Occipital lobe (tissue), 2 donors: ENCODE measurements around the gene ZNF217. TPM values are rescaled to one million over a fixed set of nuclear protein-coding genes. Genes with fewer than 3 reads are reported as not detected.
"Not testable (repeated sequence)": the region's sequence is repeated elsewhere in the genome, so short reads cannot be mapped to it uniquely, and the experiment has no call there.

Source experiments
- DNase-seq: peaks from one replicate; lab custom pipeline; 2025; lab: John Stamatoyannopoulos, UW
- total RNA-seq: library from RNA; depleted of rRNA; stranded (reverse); fragments of >200 nt; gene quantifications from one replicate; pipeline ENCODE4 v1.2.3, GENCODE V29; 2014

ZNF217 gene
- total RNA-seq, 1 donor from 2014 or later = 7.3 TPM

- not testable (repeated sequence) for DNase-seq
Observed at GRCh38 chr20:53584550-53584913, 9.1 kb downstream of the ZNF217 start.

- not testable (repeated sequence) for DNase-seq
Observed at GRCh38 chr20:53583660-53584549, 9.7 kb downstream of the ZNF217 start.

DNA sequence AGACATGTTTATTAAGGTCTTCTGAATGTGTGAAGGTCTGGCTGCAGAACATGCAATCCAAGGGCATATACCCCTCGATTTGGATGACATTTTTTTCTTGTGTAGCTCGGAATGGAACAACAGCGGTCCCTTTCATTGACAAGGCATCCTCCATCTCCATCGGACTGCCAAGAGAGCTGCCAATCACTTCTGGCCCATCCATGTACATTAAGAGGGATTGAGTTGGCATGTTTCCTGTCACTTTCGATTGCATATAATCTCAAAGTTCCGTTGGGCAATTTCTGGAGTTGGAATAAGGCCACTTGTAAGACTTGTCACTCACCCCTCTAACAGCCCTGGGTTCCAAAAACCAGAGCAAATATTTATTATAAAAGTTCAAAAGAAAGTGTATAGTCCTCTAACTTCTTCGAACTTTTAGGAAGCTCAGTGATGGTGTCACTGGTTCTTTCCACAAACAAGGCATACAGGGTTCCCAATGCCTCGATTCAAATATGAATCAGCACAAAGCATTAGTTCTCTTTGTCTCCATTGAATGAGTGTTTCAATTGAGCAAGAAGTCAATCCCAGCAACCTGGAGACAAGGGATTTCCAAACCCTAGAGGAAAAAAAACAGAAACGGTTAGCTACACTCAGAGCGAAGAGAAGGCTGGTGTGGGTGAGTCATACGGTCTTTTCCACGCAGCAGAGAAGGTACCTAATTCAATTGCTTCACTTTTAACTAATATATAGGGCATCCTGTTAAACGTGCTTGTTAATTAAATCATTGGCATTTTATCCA, 10.9 kb downstream of the ZNF217 start:
- no peak for DNase-seq

- DNase-seq = no peak
Observed at GRCh38 chr20:53582251-53582570, 11.4 kb downstream of the ZNF217 start.

DNA sequence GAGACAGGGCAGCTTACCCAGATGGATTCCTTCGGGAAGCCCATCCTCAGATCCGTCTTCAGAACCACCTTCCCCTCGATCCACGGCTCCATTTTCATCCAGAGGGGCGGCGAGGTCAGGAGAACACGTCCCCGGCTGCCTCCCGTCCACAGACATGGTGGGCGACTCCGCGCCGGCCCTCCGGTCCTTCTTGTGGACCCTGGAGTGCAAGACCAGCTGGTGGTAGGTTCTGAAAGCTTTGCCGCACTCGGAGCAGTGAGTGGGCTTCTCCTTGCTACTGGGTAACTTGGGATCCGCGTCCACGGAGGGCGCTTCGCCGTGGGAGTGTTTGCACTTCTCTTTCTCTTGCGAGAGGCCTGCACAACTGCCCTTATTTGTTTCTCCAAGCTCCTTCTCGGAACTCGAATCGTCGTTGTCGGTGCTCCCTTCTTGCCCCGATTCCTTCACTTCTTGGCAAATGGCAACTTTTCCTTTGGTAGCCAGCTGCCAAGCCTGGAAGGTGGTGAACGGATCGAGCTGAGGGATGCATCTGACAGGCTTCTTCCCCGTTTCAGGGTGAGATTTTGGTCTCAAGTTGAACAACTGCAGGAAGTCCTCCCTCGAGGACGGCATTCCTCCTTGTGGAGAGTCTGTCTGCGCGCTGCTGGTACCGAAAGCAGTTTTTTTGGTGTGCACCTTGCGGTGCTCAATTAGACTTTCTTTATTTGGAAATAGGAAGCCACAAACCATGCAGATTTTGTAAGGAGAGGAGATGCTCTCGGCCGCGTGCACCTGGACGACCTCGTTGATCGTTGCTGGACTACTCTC, 12.0 kb downstream of the ZNF217 start:
- no peak for DNase-seq

DNA sequence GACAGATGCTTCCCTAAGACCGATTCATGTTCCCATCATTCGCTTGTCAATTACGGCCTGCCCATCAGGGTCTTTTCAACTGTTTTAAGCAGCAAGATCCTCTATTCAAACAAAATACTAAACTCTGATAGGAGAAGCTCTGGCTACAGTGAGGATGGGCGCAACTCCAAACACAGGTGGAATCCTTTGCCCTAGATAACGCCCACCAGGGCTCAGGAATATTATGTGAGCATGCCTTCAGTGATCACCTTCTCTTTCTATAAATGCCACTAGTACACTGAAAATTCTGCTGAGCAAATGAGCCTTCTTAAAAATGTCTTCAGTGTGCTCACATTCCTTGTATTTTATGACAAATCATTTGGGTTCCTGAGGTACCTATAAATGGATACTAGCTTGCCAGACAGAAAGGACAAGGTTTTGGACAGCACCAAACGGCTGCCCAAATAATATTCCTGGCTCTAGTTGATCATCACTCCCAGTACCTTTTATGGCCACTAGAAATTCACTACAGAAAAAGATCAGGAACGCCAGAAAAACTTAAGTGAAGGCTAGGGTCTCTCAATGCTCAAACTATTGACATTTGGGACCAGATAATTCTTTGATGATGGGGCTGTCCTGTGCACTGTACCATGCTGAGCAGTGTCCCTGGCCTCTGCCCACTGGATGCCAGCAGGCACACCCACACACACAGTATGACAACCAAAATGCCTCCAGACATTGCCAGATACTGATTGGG, 13.1 kb downstream of the ZNF217 start:
- DNase-seq = no peak

- no peak for DNase-seq
Observed at GRCh38 chr20:53579581-53580375, 13.9 kb downstream of the ZNF217 start.

DNA sequence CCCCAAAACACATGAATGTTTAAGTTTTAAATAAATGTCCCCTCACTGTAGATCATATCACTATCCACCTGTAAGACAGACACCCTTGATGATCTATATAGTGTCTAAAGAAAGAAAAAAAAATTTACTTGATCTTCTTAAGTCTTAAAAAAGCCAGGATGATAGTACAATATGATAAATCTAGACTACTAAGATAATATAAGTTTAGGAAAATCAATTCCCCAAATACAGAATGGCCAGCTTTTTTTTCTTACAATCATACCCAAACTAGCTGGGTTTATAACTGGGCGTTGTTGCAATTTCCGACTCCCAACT, 14.4 kb downstream of the ZNF217 start:
- DNase-seq = no peak

- peak; percentile 9 for DNase-seq
Observed at GRCh38 chr20:53578492-53579222, 15.0 kb downstream of the ZNF217 start.

DNA sequence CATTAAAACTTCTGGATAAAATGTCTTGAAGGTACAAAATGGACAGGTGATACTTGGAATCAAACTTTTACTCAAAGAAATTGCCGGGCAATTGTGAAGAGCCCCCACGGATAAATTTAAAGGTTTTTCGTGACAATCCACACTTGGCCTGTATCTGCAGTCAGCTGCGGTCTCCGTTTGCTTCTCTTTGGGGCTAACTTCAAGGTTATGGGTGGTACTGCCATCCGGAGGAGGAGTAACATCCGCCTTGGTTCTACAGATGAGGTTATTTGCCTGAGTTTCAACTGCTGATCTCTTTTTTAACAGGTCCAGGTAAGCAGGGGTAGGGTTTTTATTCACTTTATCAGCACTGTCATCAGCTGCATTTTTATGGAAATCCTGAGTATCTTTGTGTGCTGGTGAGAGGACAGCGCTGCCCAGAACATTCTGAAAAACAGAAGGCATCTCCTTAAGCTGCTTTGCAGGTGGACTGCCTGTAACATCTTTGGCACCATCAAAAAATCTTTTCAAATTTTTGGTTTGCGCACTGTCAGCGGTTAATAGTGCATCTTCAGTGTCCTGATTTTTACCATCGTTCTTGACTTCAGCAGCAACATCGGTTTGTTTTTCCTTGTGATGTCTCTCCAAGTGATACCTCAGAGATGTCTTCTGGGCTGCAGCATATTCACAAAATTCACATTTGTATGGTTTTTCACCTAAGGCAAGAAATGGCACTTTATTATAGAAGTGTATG, 16.9 kb downstream of the ZNF217 start:
- no peak for DNase-seq

- DNase-seq = no peak
Observed at GRCh38 chr20:53576195-53576580, 17.5 kb downstream of the ZNF217 start.

GRCh38 chr20:53575481-53576194, 18.0 kb downstream of the ZNF217 start:
- no peak for DNase-seq

DNA sequence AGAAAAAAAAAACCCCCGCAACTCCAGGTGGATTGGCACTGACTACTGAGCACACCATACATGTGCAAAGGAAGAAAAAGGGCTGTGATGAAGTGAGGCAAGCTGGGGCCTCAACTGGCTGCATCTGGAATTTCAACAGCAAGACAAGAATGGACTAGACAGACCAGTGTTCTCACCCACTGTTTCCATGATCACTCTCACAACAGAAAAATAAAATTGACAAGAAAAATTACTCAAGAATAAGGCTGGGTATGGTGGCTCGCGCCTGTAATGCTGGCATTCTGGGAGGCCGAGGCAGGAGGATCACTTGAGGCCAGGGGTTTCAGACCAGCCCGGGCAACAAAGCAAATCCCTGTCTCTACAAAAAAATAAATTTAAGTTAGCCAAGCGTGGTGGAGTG, 18.8 kb downstream of the ZNF217 start:
- no peak for DNase-seq

DNA sequence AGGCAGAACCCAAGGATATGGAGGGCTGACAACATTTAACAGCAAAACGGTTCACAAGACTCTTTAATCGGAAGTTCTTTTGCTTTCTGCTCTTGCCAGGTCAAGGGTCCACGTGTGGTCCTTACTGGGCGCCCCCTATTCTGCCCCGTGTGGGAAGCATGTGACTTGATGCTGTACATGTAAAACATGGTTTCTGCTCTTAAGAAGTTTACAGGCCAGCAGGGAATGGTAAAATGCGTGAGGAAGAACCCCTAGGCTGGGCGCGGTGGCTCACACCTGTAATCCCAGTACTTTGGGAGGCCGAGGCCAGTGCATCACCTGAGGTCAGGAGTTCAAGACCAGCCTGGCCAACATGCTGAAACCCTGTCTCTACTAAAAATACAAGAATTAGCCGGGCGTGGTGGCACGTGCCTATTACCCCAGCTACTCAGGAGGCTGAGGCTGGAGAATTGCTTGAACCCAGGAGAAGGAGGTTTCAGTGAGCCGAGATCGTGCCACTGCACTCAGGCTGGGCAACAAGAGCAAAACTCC, 19.3 kb downstream of the ZNF217 start:
- DNase-seq = no peak

DNA sequence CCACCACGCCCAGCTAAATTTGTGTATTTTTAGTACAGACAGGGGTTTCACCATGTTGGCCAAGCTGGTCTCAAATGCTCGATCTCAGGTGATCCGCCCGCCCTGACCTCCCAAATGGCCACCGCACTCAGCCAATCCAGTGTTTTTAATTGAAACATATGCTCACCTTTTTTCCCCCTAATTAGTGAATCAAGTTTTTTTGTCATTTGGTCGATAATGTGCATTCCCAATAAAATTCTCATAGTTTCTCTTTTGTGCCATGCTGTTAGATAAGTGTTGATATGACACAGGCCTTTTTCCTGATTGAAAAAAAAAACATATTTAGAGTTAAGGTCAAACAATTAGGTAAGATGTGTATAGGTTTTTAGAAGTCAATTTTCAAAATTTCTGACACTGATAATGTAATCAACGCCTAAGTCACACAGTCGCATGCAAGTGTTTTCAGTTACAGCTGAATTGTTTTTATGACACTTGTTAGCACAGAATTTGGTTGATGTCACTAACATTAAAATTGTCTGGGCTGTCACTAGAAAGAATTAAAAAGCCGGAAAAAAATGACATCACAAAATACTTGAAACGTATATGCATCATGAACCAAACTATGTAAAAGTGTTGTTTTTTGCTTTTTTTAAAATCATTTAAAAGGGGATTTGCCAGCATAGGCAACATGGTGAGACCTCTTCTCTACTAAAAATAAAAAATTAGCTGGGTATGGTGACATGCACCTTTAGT, 21.9 kb downstream of the ZNF217 start:
- no peak for DNase-seq

DNA sequence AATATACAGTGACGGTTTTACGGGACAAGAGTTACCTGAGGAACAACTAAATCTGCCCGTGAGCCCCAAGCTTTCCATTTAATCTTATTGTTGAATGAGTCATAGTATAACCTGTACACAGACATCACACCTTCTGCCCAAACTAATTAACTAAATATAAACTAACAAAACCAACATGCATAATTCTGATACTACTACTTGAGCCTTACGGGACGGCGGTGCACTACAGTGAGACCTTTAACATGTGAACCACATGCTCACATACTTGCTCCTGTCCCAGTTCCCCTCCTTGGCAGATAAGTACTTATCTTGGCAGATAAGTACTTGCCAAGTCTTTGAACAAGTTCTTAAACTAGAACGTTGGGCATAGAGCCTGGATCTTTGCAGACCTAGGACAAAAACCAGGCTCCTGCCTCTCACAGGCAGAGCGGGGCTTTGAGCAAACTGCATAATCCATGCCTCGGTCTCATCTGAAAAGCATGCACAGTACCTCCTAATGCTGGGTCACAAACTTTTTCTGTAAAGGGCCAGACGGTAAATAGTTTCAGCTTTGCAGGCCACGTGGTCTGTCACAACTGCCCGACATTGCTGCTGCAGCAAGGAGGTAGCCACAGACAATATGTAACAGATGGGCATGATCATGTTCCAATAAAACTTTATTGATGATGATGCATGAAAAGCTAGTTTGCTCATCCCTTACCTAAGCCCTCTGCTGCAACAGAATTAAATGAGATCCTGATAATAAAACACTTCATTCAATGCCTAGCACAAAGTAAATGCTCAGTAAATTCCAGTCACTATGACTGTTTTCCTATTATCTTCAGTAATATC, 23.0 kb downstream of the ZNF217 start:
- DNase-seq = no peak
